IMR-90 (cell line): Measurements from ENCODE around the gene AOPEP. TPM values are rescaled to one million over a fixed set of nuclear protein-coding genes. Genes with fewer than 3 reads are reported as not detected.
A peak's percentile ranks its signal among the peaks of the same experiment; 100 is the strongest.

Source experiments
- ATAC-seq: fragments of 200-7000 bp; cut with Tn5 transposase; 2 replicates; pipeline ENCODE4 v1.9.1; 2020; ENCODE audit warnings: low read depth, mild to moderate bottlenecking, moderate library complexity
- BruUV-seq: library from RNA; stranded (reverse); fragments of 400-500 nt; replicated peaks from 2 replicates; lab custom pipeline; 2021; lab: Mats Ljungman, UMichigan
- CTCF ChIA-PET: fragments of 300-600 bp; formaldehyde crosslinking; extraction: SDS; loops from one replicate; lab custom pipeline; 2021; ENCODE audit warnings: antibody characterized with exemption; lab: Yijun Ruan, JAX
- POLR2A ChIA-PET: fragments of 300-600 bp; sonication (Branson Sonifier 250); formaldehyde crosslinking; loops from one replicate; lab custom pipeline; 2022; ENCODE audit warnings: antibody characterized with exemption; ENCODE audit not compliant: unreplicated experiment; lab: Charles Lee
- DNase-seq: peaks from one replicate; pipeline ENCODE4 v3.0.0; 2013
- H2AFZ ChIP-seq: replicated peaks from 2 replicates; pipeline ENCODE3; 2013; ENCODE audit warnings: low read length, mild to moderate bottlenecking; ENCODE audit not compliant: poor library complexity
- H2AK5ac ChIP-seq: 2 replicates; pipeline ENCODE4 v1.6.1; 2013; ENCODE audit warnings: low read depth, low read length, inconsistent platforms
- H2AK9ac ChIP-seq: replicated peaks from 2 replicates; pipeline ENCODE3; 2013; ENCODE audit warnings: mild to moderate bottlenecking, low read depth, low read length, moderate library complexity; ENCODE audit not compliant: poor library complexity
- H2BK120ac ChIP-seq: 2 replicates; pipeline ENCODE4 v1.6.1; 2013; ENCODE audit warnings: low read depth, low read length, inconsistent platforms
- H2BK15ac ChIP-seq: 3 replicates; pipeline ENCODE4 v1.6.1; 2013; ENCODE audit warnings: low read depth, low read length, inconsistent platforms
- H2BK20ac ChIP-seq: 2 replicates; pipeline ENCODE4 v1.6.1; 2013; ENCODE audit warnings: low read depth, mild to moderate bottlenecking, inconsistent platforms, low read length, moderate library complexity
- H2BK5ac ChIP-seq: 2 replicates; pipeline ENCODE4 v1.6.1; 2013; ENCODE audit warnings: mild to moderate bottlenecking, low read depth, low read length, inconsistent platforms; ENCODE audit not compliant: poor library complexity, severe bottlenecking
- H3K14ac ChIP-seq: replicated peaks from 2 replicates; pipeline ENCODE4 v1.6.1; 2013; ENCODE audit warnings: low read depth, low read length, inconsistent platforms
- H3K18ac ChIP-seq: 2 replicates; pipeline ENCODE4 v1.6.1; 2013; ENCODE audit warnings: low read depth, low read length, control low read depth
- H3K23ac ChIP-seq: 2 replicates; pipeline ENCODE4 v1.6.1; 2013; ENCODE audit warnings: low read depth, low read length, inconsistent platforms
- H3K27ac ChIP-seq: 2 replicates; pipeline ENCODE4 v1.5.1; 2013; ENCODE audit warnings: mild to moderate bottlenecking, control low read depth, low read length; ENCODE audit not compliant: insufficient read depth
- H3K27me3 ChIP-seq: 2 replicates; pipeline ENCODE4 v1.6.1; 2013; ENCODE audit warnings: low read length; ENCODE audit not compliant: control insufficient read depth, insufficient read depth
- H3K36me3 ChIP-seq: 2 replicates; pipeline ENCODE4 v1.6.1; 2013; ENCODE audit warnings: low read length, mixed read lengths; ENCODE audit not compliant: control insufficient read depth, insufficient read depth
- H3K4ac ChIP-seq: 2 replicates; pipeline ENCODE4 v1.6.1; 2013; ENCODE audit warnings: low read depth, low read length, inconsistent platforms
- H3K4me1 ChIP-seq: 2 replicates; pipeline ENCODE4 v1.6.1; 2013; ENCODE audit warnings: low read length, mixed read lengths; ENCODE audit not compliant: control insufficient read depth, insufficient read depth
- H3K4me2 ChIP-seq: 2 replicates; pipeline ENCODE4 v1.6.1; 2013; ENCODE audit warnings: low read depth, mild to moderate bottlenecking, control low read depth, low read length, moderate library complexity
- H3K4me3 ChIP-seq: 2 replicates; pipeline ENCODE4 v1.5.1; 2013; ENCODE audit warnings: low read depth, mild to moderate bottlenecking, control low read depth, low read length, moderate library complexity; ENCODE audit not compliant: insufficient read depth
- H3K56ac ChIP-seq: 2 replicates; pipeline ENCODE4 v1.6.1; 2013; ENCODE audit warnings: low read length, inconsistent platforms; ENCODE audit not compliant: insufficient read depth; ENCODE audit errors: extremely low read depth
- H3K79me1 ChIP-seq, 2 experiments: 2 replicates each; pipeline ENCODE4 v1.6.1; 2013; ENCODE audit warnings: low read length in 2 of 2, inconsistent platforms in 1 of 2, low read depth in 1 of 2
- H3K9ac ChIP-seq: 2 replicates; pipeline ENCODE4 v1.6.1; 2013; ENCODE audit warnings: low read depth, low read length, control low read depth
- H3K9me1 ChIP-seq: 2 replicates; pipeline ENCODE4 v1.6.1; 2013; ENCODE audit warnings: low read length, inconsistent platforms; ENCODE audit not compliant: insufficient read depth
- H3K9me3 ChIP-seq: 2 replicates; pipeline ENCODE4 v1.6.1; 2013; ENCODE audit warnings: low read length; ENCODE audit not compliant: control insufficient read depth, insufficient read depth
- H4K20me1 ChIP-seq: 2 replicates; pipeline ENCODE4 v1.6.1; 2013; ENCODE audit warnings: low read length, inconsistent platforms; ENCODE audit not compliant: insufficient read depth
- H4K5ac ChIP-seq: 2 replicates; pipeline ENCODE4 v1.6.1; 2013; ENCODE audit warnings: mild to moderate bottlenecking, low read depth, low read length, control low read depth
- H4K8ac ChIP-seq, 2 experiments: 2 replicates each; pipeline ENCODE4 v1.6.1; 2013; ENCODE audit warnings: low read depth in 2 of 2, low read length in 2 of 2, control low read depth in 1 of 2, inconsistent platforms in 1 of 2
- H4K91ac ChIP-seq: 2 replicates; pipeline ENCODE4 v1.6.1; 2013; ENCODE audit warnings: low read depth, low read length, inconsistent platforms; ENCODE audit not compliant: insufficient read depth
- FOS ChIP-seq: fragments of 150-350 bp; IDR thresholded peaks from 2 replicates; pipeline ENCODE4 v1.6.1; 2016; ENCODE audit warnings: low read depth, low read length
- MAZ ChIP-seq: IDR thresholded peaks from 2 replicates; pipeline ENCODE4 v1.6.1; 2012; ENCODE audit warnings: low read depth, mild to moderate bottlenecking, low read length, improper control_type of control experiment, moderate library complexity, borderline replicate concordance
- MXI1 ChIP-seq: IDR thresholded peaks from 2 replicates; pipeline ENCODE4 v1.6.1; 2012; ENCODE audit warnings: low read depth, mild to moderate bottlenecking, low read length, moderate library complexity, borderline replicate concordance
- RAD21 ChIP-seq: IDR thresholded peaks from 2 replicates; pipeline ENCODE4 v1.6.1; 2012; ENCODE audit warnings: low read length, improper control_type of control experiment
- RCOR1 ChIP-seq: IDR thresholded peaks from 2 replicates; pipeline ENCODE4 v1.6.1; 2012; ENCODE audit warnings: mild to moderate bottlenecking, low read length, improper control_type of control experiment; ENCODE audit not compliant: insufficient replicate concordance
- WGBS, 2 experiments: methylation state at CpG; one replicate each; pipeline versions ENCODE4 v1.1.5 to v1.1.7; 2013; ENCODE audit warnings: missing lambda C conversion rate in 2 of 2; ENCODE audit not compliant: insufficient read length in 1 of 2; ENCODE audit errors: extremely low coverage in 2 of 2; 5-methylcytosine and 5-hydroxymethylcytosine counted together
- dilution Hi-C: fragments of 300-500 bp; cut with HindIII; formaldehyde crosslinking; loops from one replicate; pipeline ENCODE4 v1.14.3; 2018; ENCODE audit warnings: low sequenced_read_pairs; ENCODE audit not compliant: unreplicated experiment
- in situ Hi-C: fragments of 300-500 bp; cut with MboI; formaldehyde crosslinking; loops from 3 replicates; pipeline ENCODE4 v1.14.3; 2019; ENCODE audit warnings: low sequenced_read_pairs, inconsistent platforms, mixed read lengths
- intact Hi-C: fragments of 100-400 bp; cut with micrococcal nuclease; formaldehyde crosslinking; loops from 2 replicates; pipeline ENCODE4 v1.10.0; 2022
- polyA plus RNA-seq, 3 experiments: library from polyadenylated mRNA; depleted of rRNA; stranded (reverse); fragments of >200 nt; gene quantifications; 2 replicates each; pipeline ENCODE4 v1.2.3, GENCODE V29; 2012; ENCODE audit warnings: low replicate concordance in 1 of 3
- total RNA-seq: library from RNA; depleted of rRNA; stranded (reverse); fragments of >200 nt; gene quantifications from 2 replicates; pipeline ENCODE4 v1.2.3, GENCODE V29; 2012

AOPEP gene
- total and polyA plus RNA-seq, 2 of the 4 experiments (the other 2 are of a cell fraction) = 34.9 to 38.7 TPM

DNA sequence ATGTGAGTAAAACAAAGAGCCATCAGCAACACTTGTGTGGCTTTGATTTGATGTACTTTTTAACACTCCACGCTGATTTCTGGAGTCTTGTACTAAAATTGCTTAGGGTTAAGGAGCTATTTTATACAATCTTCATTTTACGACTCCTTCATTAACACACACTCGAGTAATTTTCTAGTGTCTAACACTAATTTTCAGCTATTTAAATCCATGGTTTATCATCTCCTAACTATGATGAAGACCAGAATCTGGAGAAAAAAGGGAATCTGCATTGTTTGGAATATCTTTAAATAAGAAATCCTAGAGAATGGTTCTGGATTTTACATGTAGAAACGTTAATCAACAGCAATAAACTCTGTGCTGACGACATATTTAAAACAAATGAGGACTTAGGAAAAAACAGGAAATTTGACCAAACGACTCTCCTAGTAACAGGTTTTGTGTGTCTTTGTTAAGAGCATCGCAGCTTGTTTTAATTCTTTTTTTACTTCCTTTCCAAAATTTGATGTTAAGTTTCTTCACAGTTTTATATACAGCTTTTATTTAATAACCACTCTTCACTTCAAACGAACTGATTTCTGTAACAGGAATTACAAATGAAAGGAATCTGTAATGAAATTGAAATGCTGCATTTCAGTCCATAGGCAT, 138.5 kb downstream of the AOPEP start:
- H3K23ac ChIP-seq = peak overlapping the region; percentile 34; the same call in 1 of the 2 replicates
- H3K18ac ChIP-seq = peak overlapping the region; percentile 91; the same call in 1 of the 2 replicates
- no peaks in the 10 kb centered on the region for H3K27me3 ChIP-seq
- no peak overlapping the region for H3K4me3 ChIP-seq
- H3K9me3 ChIP-seq = no peaks in the 10 kb centered on the region
- dilution Hi-C loops = no loop called here
- no peak overlapping the region for H2AK9ac ChIP-seq
- peaks cover 31% of the 10 kb centered on the region for H3K4me1 ChIP-seq
- peak overlapping the region; percentile 45; the same call in 1 of the 2 replicates for H3K27ac ChIP-seq
- peak overlapping the region; percentile 96 for H2BK5ac ChIP-seq
- ATAC-seq = no peak
- H3K36me3 ChIP-seq = no peaks in the 10 kb centered on the region
- peaks cover 35% of the 10 kb centered on the region for H3K9me1 ChIP-seq
- H3K9ac ChIP-seq = no peak overlapping the region; the same call in 1 of the 2 replicates
- H3K4me2 ChIP-seq = peak overlapping the region; percentile 64
- peak; percentile 6 for DNase-seq
- CTCF ChIA-PET = interaction anchor here (0.6 to 0.9 kb wide), 2 partner anchors 8 to 13 kb away, joined by 3 read pairs; no protein-coding TSS in a partner anchor
- intact Hi-C loops = loop anchor here (5.0 kb wide), 1 partner anchor 37 kb away; no protein-coding TSS in a partner anchor
- in situ Hi-C loops = no loop called here
- peak overlapping the region; percentile 51; the same call in 1 of the 2 replicates for H3K4ac ChIP-seq
- no peak overlapping the region; the same call in 1 of the 2 replicates for H3K14ac ChIP-seq
- H2AFZ ChIP-seq = no peak overlapping the region
- H4K91ac ChIP-seq = 0 out of 2 replicates have a peak overlapping the region, but pooled peaks have one; percentile 37
- peak overlapping the region in 1 of 2 experiments; percentile 56; a peak in 2 of 4 replicates for H4K8ac ChIP-seq
- BruUV-seq = no TSS peak
- no CpG with 5 or more reads among the region's 8 CpGs for WGBS, 2 experiments
- peak overlapping the region; percentile 77 for H2BK120ac ChIP-seq
- H3K56ac ChIP-seq = peak overlapping the region; percentile 44; the same call in 1 of the 2 replicates
- peak overlapping the region; percentile 79; the same call in 1 of the 2 replicates for H2BK20ac ChIP-seq
- no peak for TF ChIP-seq RAD21
- TF ChIP-seq MXI1 = no peak
- no peak for TF ChIP-seq FOS
- no peak for TF ChIP-seq MAZ
- no peak for TF ChIP-seq RCOR1
- no peak overlapping the region for H2BK15ac ChIP-seq
- H2AK5ac ChIP-seq = no peak overlapping the region
- POLR2A ChIA-PET = interaction anchor here (0.7 kb wide), 1 partner anchor 18 kb away, joined by 7 read pairs; no protein-coding TSS in a partner anchor
- H4K5ac ChIP-seq = peak overlapping the region; percentile 62; the same call in 1 of the 2 replicates
- H3K79me1 ChIP-seq = peaks cover 3 to 48% of the 10 kb centered on the region in 2 experiments; a peak in 3 of 4 replicates
- H4K20me1 ChIP-seq = 0 out of 2 replicates have a peak, but pooled peaks cover 5% of the 10 kb centered on the region
